CD4-positive, alpha-beta memory T cell (primary cell): ENCODE measurements around the gene AMOTL2. TPM values are rescaled to one million over a fixed set of nuclear protein-coding genes. Genes with fewer than 3 reads are reported as not detected.

ENCODE experiments used
- CTCF ChIA-PET: fragments of 350-600 bp; sonication (Branson Sonifier 250); formaldehyde crosslinking; loops from one replicate; lab custom pipeline; 2021; ENCODE audit warnings: inconsistent platforms; ENCODE audit not compliant: partially characterized antibody; lab: Charles Lee
- POLR2A ChIA-PET: fragments of 350-600 bp; sonication (Branson Sonifier 250); formaldehyde crosslinking; loops from one replicate; lab custom pipeline; 2021; ENCODE audit not compliant: partially characterized antibody; lab: Charles Lee
- DNase-seq, 5 donors: peaks; one replicate each; pipeline versions ENCODE4 v3.0.0 to v3.0.0-alpha.2; 2020 to 2022; ENCODE audit warnings: mixed read lengths in 1 of 5
- H3K27ac ChIP-seq: one replicate; pipeline ENCODE4 v1.7.0; 2013; ENCODE audit warnings: low read depth, low read length
- H3K27me3 ChIP-seq: 2 replicates; pipeline ENCODE4 v1.7.0; 2013; ENCODE audit warnings: mild to moderate bottlenecking, low read length, moderate library complexity; ENCODE audit not compliant: insufficient read depth
- H3K36me3 ChIP-seq: 2 replicates; pipeline ENCODE4 v1.7.0; 2013; ENCODE audit warnings: mild to moderate bottlenecking, low read length, moderate library complexity; ENCODE audit not compliant: insufficient read depth
- H3K4me1 ChIP-seq: 2 replicates; pipeline ENCODE4 v1.7.0; 2013; ENCODE audit warnings: mild to moderate bottlenecking, low read length, moderate library complexity; ENCODE audit not compliant: insufficient read depth
- H3K4me3 ChIP-seq, 2 donors: one replicate each; pipeline ENCODE4 v1.7.0; 2013; ENCODE audit warnings: low read length in 2 of 2, mild to moderate bottlenecking in 1 of 2
- H3K9me3 ChIP-seq, 2 donors: one replicate each; pipeline ENCODE4 v1.7.0; 2013; ENCODE audit warnings: low read length in 2 of 2, control low read depth in 1 of 2; ENCODE audit not compliant: control insufficient read depth in 1 of 2
- H3K27ac Mint-ChIP-seq, 7 donors: one replicate each; pipeline ENCODE4 v1.8.0; 2020 to 2021; ENCODE audit warnings: mixed read lengths in 7 of 7, mild to moderate bottlenecking in 6 of 7, inconsistent platforms in 3 of 7, moderate library complexity in 3 of 7
- H3K27me3 Mint-ChIP-seq, 2 donors: one replicate each; pipeline ENCODE4 v1.8.0; 2020 to 2021; ENCODE audit warnings: mixed read lengths in 2 of 2
- H3K36me3 Mint-ChIP-seq, 2 donors: one replicate each; pipeline ENCODE4 v1.8.0; 2020 to 2021; ENCODE audit warnings: mixed read lengths in 2 of 2, inconsistent platforms in 1 of 2, mild to moderate bottlenecking in 1 of 2
- H3K4me1 Mint-ChIP-seq, 4 donors: one replicate each; pipeline ENCODE4 v1.8.0; 2020 to 2021; ENCODE audit warnings: mixed read lengths in 4 of 4, mild to moderate bottlenecking in 1 of 4
- H3K4me3 Mint-ChIP-seq, 8 donors: one replicate each; pipeline ENCODE4 v1.8.0; 2020 to 2021; ENCODE audit warnings: mixed read lengths in 8 of 8, mild to moderate bottlenecking in 7 of 8, moderate library complexity in 6 of 8, inconsistent platforms in 3 of 8
- H3K9me3 Mint-ChIP-seq, 8 donors: one replicate each; pipeline ENCODE4 v1.8.0; 2020 to 2021; ENCODE audit warnings: mixed read lengths in 8 of 8, mild to moderate bottlenecking in 5 of 8, inconsistent platforms in 3 of 8, moderate library complexity in 1 of 8
- intact Hi-C: fragments of 100-400 bp; cut with micrococcal nuclease; formaldehyde crosslinking; loops from one replicate; pipeline ENCODE4 v1.15.1; 2023
- polyA plus RNA-seq, 2 donors: library from polyadenylated mRNA; unstranded; fragments of 300-500 nt; fragmentation: Illumina TruSeq; gene quantifications; one replicate each; pipeline ENCODE4 v1.2.3, GENCODE V29; 2021
- total RNA-seq, 2 experiments: library from RNA; stranded (reverse); gene quantifications; one replicate each; pipeline ENCODE4 v1.2.3, GENCODE V29; 2021

Gene AMOTL2
- total and polyA plus RNA-seq, 4 experiments from 2014 or later: 0.23 to 0.48 TPM; not detected in 2

GRCh38 chr3:134362221-134362620 lies 12.0 kb downstream of the AMOTL2 start:
- no peak overlapping the region for H3K27ac Mint-ChIP-seq
- Histone ChIP-seq H3K4me3 (no peak overlapping the region), H3K36me3 (no peaks in the 10 kb centered on the region), H3K27me3 (no peaks in the 10 kb centered on the region), H3K9me3 (no peaks in the 10 kb centered on the region), H3K27ac (no peak overlapping the region), H3K4me1 (peaks cover 27% of the 10 kb centered on the region)
- no peaks in the 10 kb centered on the region for H3K9me3 Mint-ChIP-seq
- no peak overlapping the region for H3K4me3 Mint-ChIP-seq
- intact Hi-C loops: loop anchor here (10.0 kb wide), 1 partner anchor 113 kb away; no protein-coding TSS in a partner anchor
- CTCF ChIA-PET: interaction anchor here (1.6 to 2.2 kb wide), 2 partner anchors 53 to 112 kb away, joined by 4 to 7 read pairs; no protein-coding TSS in a partner anchor
- H3K36me3 Mint-ChIP-seq: no peaks in the 10 kb centered on the region
- H3K27me3 Mint-ChIP-seq: no peaks in the 10 kb centered on the region
- POLR2A ChIA-PET: no interaction called here
- H3K4me1 Mint-ChIP-seq: peaks cover 18 to 30% (median 24%) of the 10 kb centered on the region in 4 donors
- no peak for DNase-seq

GRCh38 chr3:134361162-134361835 lies 12.9 kb downstream of the AMOTL2 start:
- intact Hi-C loops: loop anchor here (10.0 kb wide), 1 partner anchor 114 kb away; no protein-coding TSS in a partner anchor
- Mint-ChIP-seq H3K4me1 (peaks cover 18 to 30% (median 24%) of the 10 kb centered on the region in 4 donors), H3K27ac (no peak overlapping the region), H3K27me3 (no peaks in the 10 kb centered on the region), H3K36me3 (no peaks in the 10 kb centered on the region), H3K4me3 (no peak overlapping the region), H3K9me3 (no peaks in the 10 kb centered on the region)
- CTCF ChIA-PET: interaction anchor here (1.6 kb wide), 1 partner anchor 52 kb away, joined by 4 read pairs; no protein-coding TSS in a partner anchor
- Histone ChIP-seq H3K27ac (no peak overlapping the region), H3K4me1 (peaks cover 27% of the 10 kb centered on the region), H3K36me3 (no peaks in the 10 kb centered on the region), H3K9me3 (no peaks in the 10 kb centered on the region), H3K4me3 (no peak overlapping the region), H3K27me3 (no peaks in the 10 kb centered on the region)
- POLR2A ChIA-PET: no interaction called here
- no peak for DNase-seq

- no peak overlapping the region for H3K4me3 Mint-ChIP-seq
- peaks cover 14 to 20% (median 17%) of the 10 kb centered on the region in 4 donors for H3K4me1 Mint-ChIP-seq
- no peak overlapping the region for H3K27ac Mint-ChIP-seq
- no peaks in the 10 kb centered on the region for H3K36me3 ChIP-seq
- no peak overlapping the region for H3K27ac ChIP-seq
- H3K36me3 Mint-ChIP-seq: no peaks in the 10 kb centered on the region
- no peaks in the 10 kb centered on the region for H3K27me3 Mint-ChIP-seq
- no peak overlapping the region for H3K4me3 ChIP-seq
- POLR2A ChIA-PET: no interaction called here
- intact Hi-C loops: loop anchor here (10.0 kb wide), 1 partner anchor 115 kb away; no protein-coding TSS in a partner anchor
- H3K4me1 ChIP-seq: peaks cover 20% of the 10 kb centered on the region
- CTCF ChIA-PET: interaction anchor here (2.1 kb wide), 1 partner anchor 113 kb away, joined by 8 read pairs; no protein-coding TSS in a partner anchor
- DNase-seq: no peak
- H3K9me3 Mint-ChIP-seq: no peaks in the 10 kb centered on the region
- no peaks in the 10 kb centered on the region for H3K27me3 ChIP-seq
- H3K9me3 ChIP-seq: no peaks in the 10 kb centered on the region
These were observed 14.2 kb downstream of the AMOTL2 start for GRCh38 chr3:134360046-134360445.

GRCh38 chr3:134359121-134360010 lies 14.9 kb downstream of the AMOTL2 start:
- Histone ChIP-seq H3K4me1 (peaks cover 13% of the 10 kb centered on the region), H3K4me3 (no peak overlapping the region), H3K9me3 (no peaks in the 10 kb centered on the region), H3K27ac (no peak overlapping the region), H3K27me3 (no peaks in the 10 kb centered on the region), H3K36me3 (no peaks in the 10 kb centered on the region)
- no peaks in the 10 kb centered on the region for H3K36me3 Mint-ChIP-seq
- ChIA-PET CTCF (interaction anchor here (1.4 to 2.1 kb wide), 2 partner anchors 90 to 114 kb away, joined by 4 to 8 read pairs; no protein-coding TSS in a partner anchor), POLR2A (no interaction called here)
- peaks cover 7 to 14% (median 10%) of the 10 kb centered on the region in 4 donors for H3K4me1 Mint-ChIP-seq
- H3K27ac Mint-ChIP-seq: no peak overlapping the region
- no peaks in the 10 kb centered on the region for H3K27me3 Mint-ChIP-seq
- H3K9me3 Mint-ChIP-seq: no peaks in the 10 kb centered on the region
- intact Hi-C loops: loop anchor here (10.0 kb wide), 1 partner anchor 115 kb away; no protein-coding TSS in a partner anchor
- DNase-seq: no peak
- H3K4me3 Mint-ChIP-seq: no peak overlapping the region

- no peak overlapping the region for H3K27ac ChIP-seq
- ChIA-PET CTCF (interaction anchor here (0.7 to 2.1 kb wide), 6 partner anchors 8 to 115 kb away, joined by 3 to 8 read pairs (median 4); no protein-coding TSS in a partner anchor), POLR2A (no interaction called here)
- H3K4me1 Mint-ChIP-seq: peaks cover 2 to 4% (median 3%) of the 10 kb centered on the region in 4 donors
- no peaks in the 10 kb centered on the region for H3K27me3 ChIP-seq
- H3K36me3 Mint-ChIP-seq: no peaks in the 10 kb centered on the region
- H3K4me3 Mint-ChIP-seq: no peak overlapping the region
- H3K27me3 Mint-ChIP-seq: no peaks in the 10 kb centered on the region
- H3K4me1 ChIP-seq: peaks cover 3% of the 10 kb centered on the region
- no peaks in the 10 kb centered on the region for H3K9me3 ChIP-seq
- no peaks in the 10 kb centered on the region for H3K36me3 ChIP-seq
- DNase-seq: no peak
- H3K27ac Mint-ChIP-seq: no peak overlapping the region
- intact Hi-C loops: no loop called here
- H3K9me3 Mint-ChIP-seq: no peaks in the 10 kb centered on the region
- H3K4me3 ChIP-seq: no peak overlapping the region
These were observed 16.1 kb downstream of the AMOTL2 start for GRCh38 chr3:134357914-134358811.

- H3K36me3 ChIP-seq: no peaks in the 10 kb centered on the region
- CTCF ChIA-PET: interaction anchor here (0.7 to 2.0 kb wide), 5 partner anchors 8 to 116 kb away, joined by 3 to 5 read pairs (median 3); no protein-coding TSS in a partner anchor
- DNase-seq: no peak
- Mint-ChIP-seq H3K4me3 (no peak overlapping the region), H3K9me3 (no peaks in the 10 kb centered on the region), H3K27ac (no peak overlapping the region), H3K27me3 (no peaks in the 10 kb centered on the region), H3K4me1 (no peaks in the 10 kb centered on the region), H3K36me3 (no peaks in the 10 kb centered on the region)
- H3K9me3 ChIP-seq: no peaks in the 10 kb centered on the region
- H3K27ac ChIP-seq: no peak overlapping the region
- intact Hi-C loops: no loop called here
- POLR2A ChIA-PET: no interaction called here
- H3K27me3 ChIP-seq: no peaks in the 10 kb centered on the region
- H3K4me1 ChIP-seq: no peaks in the 10 kb centered on the region
- no peak overlapping the region for H3K4me3 ChIP-seq
These were observed 16.9 kb downstream of the AMOTL2 start for GRCh38 chr3:134357261-134357913.
